G401 (cell line): ENCODE data around the gene RGS3. TPM values are rescaled to one million over a fixed set of nuclear protein-coding genes. Genes with fewer than 3 reads are reported as not detected.

Source experiments
- DNase-seq: peaks from one replicate; pipeline ENCODE4 v3.0.0-alpha.2; 2015; ENCODE audit warnings: low spot score
- in situ Hi-C: cut with HindIII; loops from 2 replicates; pipeline ENCODE4 v1.10.0; 2016; ENCODE audit warnings: low sequenced_read_pairs, mixed read lengths
- total RNA-seq: library from RNA; depleted of rRNA; stranded (reverse); fragments of >200 nt; shearing (Covaris generic); gene quantifications from 2 replicates; pipeline ENCODE4 v1.2.3, GENCODE V29; 2014

The RGS3 gene
- total RNA-seq, 1 experiment from 2014 or later, result 144 TPM

DNA sequence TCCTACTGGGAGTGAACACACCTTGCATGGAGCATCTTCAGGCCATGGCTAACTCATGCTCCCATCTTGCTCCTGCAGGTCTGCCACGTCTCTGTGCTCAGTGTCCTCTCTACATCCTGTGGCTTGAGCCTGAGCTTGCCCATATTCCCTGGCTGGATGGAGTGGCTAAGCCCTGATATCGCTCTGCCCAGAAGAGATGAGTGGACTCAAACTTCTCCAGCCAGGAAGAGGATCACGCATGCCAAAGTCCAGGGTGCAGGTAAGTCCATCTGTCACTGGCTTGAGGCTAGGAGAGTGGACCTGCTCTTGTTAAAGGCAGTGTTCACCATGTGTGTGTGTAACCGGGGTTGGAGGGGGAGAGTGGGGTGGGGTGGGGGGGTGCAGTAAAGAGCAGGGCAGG is 1.6 kb upstream of the RGS3 start:
- in situ Hi-C loops, result no loop called here
- no peak for DNase-seq

DNA sequence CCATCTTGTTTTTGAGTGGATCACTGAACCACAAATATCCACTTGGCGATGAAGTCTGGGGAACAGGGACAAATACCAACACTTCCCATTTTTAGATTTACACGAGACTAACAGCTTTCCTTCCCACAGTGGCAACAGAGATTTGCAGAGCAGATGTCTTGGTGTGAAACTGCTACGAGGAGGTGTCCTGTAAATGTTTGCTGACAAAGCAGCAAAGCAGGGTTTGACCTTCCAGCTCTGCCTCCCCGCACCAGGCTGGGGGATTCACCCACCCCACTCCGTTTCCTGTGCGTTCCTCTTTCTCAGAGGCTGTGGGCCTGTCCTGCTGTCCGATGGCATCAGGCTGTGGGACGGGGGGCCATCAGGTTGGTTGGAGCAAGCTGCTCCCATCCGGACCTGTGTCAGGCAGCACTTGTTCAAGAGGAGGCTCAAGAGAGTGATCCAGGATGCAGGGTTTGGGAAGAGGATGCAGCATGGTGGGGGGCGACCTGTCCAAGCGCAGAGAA is 693 bp upstream of the RGS3 start:
- in situ Hi-C loops, result no loop called here
- DNase-seq, result no peak

DNA sequence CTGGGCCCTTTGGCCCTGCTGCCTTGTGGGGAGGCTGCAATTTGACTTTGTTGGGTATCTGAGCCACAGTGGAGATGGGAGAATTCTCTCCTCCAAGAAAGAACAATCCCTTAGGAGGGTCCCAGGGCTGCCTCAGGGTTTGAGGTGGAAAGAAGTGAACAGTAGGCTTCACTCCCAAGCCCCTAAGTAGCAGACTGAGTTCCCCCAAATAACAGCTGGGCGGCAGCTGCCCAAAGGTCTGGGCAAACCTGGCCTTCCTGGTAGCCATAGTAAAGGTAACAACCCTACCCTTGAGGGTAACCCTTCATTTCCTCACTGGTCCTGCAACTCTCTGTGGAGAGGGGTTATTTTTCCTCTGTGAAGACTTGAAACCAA is 746 bp downstream of the RGS3 start:
- in situ Hi-C loops, result no loop called here
- DNase-seq, result no peak

DNA sequence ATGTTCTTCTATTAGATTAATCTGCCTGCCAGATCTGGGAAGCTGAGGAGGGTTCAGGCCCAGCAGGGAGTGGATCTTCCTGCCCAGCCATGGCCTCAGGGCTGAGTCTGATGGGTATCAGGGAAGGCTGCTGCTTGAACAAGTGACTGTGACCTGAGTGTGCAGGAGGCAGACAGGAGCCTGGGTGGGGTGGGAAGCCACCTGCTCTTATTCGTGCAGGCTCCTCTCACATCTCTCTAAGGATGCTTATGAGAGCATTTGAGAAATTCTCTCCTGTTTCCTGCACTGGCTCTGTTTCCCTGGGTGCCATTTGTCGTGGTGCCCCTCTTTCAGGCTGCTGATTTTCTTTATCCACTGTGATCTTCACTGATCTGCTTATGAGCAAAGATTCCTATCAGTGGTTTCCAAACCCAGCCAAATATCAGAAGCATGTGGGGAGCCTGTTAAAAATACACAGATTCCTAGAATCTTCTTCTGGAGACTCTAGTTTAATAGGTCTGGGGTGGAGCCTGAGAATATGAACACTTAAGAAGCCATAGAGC is 2.1 kb downstream of the RGS3 start:
- in situ Hi-C loops, result no loop called here

DNA sequence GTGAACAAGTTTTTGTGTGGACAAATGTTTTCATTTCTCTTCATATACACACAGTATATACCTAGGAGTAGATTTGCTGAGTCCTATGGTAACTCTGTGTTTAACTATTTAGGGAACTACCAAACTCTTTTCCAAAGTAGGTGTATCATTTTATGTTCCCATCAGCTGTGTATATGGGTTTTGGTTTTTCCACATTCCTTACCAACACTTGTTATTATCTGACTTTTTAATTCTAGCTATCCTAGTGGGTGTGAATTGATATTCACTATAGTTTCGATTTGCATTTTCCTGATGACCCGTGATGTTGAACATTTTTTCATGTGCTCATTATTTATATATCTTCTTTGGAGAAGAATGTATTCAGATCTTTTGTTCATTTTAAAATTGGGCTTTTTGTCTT is 3.7 kb downstream of the RGS3 start:
- no peak for DNase-seq
- in situ Hi-C loops, result no loop called here

More for the DNA sequence above, 2.1 kb downstream of the RGS3 start:
- no peak for DNase-seq

DNA sequence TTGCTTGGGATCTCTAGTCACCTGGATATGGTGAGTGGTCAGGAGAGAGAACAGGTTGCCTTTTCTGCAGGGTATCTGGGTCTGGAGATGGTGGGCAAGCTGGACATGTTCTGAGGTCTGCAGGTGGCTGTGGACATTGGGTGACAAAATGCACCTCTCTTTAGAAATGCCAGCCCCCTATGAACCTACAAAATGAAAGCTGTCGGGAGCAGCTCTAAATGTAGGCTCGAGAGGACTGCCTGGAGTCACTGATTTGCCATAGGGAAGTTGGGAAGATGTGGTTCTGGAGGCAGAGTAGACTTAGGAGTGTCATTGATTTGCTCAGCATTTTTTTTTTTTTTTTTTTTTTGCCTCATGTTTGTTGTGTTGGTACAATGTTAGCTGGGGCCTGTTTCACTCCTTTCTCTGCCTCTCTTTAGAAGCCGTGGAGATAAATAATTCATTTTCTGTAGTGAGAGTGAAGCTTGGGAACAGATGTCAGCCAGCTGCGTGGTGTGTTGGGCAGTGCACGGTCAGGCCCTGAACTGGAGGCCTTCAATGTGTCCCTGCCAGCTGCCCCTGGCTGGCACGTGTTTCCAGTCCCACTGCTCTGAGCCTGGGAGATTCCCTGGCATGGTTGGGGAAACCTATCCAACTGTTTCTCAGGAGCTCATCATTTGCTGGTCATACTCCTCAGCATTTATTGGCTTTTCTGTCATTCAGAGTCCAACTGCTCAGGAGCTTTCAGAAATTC is 5.4 kb downstream of the RGS3 start:
- no peak for DNase-seq
- in situ Hi-C loops, result no loop called here

DNA sequence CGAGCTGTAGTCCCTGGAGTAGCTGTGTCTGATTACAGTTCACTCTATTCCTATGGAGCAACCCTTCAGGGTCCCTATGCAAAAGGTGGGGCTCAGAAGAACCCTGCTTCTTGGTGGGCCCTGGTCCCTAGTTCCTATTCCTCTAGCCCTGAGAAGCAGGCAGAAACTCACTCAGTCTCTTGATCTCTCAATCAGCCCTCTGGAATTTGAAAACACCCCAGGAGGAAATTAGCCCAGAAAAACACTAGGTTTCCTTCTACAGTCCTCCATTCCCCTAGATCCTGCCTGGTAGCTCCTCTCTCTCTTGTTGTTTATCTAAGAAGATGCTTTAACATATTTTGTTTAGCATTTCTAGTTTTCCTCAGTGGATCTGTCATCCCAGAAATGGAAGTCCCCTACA is 7.6 kb downstream of the RGS3 start:
- in situ Hi-C loops, result no loop called here
- DNase-seq, result no peak

DNA sequence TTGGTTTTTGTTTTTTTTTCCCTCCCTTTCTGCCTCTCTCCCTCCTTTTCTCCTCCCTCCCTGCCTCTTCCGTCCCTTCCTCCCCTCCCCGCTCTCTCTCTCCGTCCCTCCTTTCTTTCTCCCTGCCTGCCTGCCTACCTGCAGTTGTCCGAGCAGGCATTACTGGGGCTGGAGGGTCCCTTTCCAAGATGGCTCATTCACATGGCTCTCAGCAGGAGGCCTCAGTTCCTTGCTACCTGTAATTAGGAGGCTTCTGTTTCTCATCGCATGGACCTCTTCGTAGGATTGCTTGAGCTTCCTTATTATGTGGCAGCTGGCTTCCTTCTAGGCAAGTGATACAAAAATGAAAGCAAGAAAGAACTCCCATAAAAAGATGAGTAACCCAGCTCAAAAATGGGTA is 8.0 kb downstream of the RGS3 start:
- no peak for DNase-seq
- in situ Hi-C loops, result no loop called here

DNA sequence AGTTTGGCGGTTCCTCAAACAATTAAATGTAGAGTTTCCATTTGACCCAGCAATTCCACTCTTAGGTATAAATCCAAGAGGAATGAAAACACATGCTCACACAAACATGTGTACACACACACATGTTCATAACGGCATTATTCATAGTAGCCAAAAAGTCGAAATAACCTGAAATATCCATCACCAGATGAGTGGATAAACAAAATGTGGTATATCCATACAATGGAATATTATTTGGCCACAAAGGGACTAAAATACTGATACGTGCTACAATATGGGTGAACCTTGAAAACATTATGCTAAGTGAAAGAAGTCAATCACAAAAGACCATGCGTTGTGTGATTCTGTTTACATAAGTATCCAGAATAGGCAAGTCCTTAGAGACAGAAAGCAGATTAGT is 8.7 kb downstream of the RGS3 start:
- in situ Hi-C loops, result no loop called here
- no peak for DNase-seq

DNA sequence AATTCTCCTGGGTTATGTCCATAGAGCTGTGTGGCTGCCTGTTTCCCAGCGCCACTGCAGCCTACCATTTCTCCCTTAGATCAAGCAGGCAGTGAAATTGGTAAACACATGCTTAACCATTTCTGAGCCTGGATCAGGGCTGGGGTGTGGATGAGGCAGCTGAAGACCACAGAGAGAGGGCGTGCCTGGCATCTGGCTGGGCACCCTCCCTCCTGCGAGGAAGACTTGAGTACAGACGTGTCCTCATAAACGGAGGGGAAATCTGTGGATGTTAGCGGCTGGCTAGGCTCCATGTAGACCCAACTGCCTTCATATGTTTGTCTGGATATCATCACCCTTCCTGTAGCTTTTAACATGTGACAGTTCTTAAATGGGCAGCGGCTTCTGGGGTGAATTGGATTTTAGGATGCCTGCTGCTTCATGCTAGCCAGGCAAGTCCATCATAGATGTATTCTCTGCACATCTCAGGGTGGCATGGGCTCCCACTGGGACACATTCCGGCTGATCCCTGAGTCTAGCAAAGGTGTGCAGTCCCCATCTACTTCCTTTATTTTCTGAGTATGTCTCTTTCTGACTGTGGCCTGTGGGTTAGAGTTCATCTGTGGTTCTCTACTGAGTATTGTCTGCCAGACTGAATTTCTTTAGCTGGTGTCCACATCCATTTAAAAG is 11.0 kb downstream of the RGS3 start:
- no peak for DNase-seq
- in situ Hi-C loops, result no loop called here

DNA sequence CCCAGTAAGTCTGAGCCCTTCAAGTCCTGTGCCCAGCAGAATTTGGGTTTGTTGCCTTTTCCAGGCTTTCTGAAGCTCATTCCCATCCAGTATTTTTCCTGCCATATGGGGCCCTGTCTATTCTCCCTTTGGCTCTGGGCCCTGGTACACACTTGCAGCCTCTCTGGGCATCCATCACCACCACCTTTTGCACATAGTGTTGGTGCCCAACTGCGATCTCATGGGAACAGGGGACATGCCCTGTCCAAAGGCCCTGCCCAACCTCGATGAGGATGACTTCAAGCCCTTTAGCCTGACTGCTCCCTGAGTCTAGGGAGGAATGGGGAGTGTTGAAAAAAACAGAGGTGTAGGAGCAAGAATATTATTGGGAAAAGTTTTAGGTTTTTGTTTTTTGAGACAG is 11.5 kb downstream of the RGS3 start:
- peak; percentile 42 for DNase-seq
- in situ Hi-C loops, result no loop called here

DNA sequence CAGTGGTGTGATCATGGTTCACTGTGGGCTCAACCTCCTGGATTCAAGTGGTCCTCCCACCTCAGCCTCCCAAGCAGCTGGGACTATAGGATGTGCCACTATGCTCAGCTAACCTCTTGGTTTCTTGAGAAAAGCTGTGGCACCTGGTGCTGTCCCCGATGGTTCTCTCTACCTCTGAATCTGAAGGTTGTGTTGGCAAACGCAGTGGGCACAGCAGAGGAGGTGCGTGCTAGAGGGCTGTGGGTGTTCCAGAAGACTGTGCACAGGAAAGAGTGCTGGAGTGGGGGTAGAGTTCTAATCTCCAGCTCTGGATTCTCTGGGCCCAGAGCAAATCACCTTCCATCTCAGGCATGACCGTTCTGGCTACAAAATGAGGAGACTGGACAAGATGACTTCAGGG is 12.5 kb downstream of the RGS3 start:
- DNase-seq, result no peak
- in situ Hi-C loops, result no loop called here

DNA sequence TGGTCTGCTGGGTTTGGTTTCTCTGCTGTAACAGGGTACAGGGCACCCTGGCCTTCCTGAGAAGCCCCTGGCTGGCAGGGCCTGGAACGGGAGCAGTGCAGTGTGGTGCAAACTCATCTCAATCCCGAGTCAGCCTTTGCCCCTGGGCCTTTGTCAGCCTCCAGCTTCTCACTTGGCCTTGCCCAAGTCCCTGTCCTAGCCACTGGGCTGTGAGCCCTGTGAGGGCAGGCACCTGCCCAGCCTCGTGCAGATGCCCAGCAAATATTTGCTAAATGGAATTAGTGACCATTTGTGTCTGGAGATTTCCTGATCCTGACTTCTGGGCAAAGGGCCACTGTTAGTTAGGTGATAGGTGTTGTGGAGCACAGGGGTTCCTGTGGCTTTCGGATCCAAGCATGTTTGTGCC is 13.0 kb downstream of the RGS3 start:
- in situ Hi-C loops, result no loop called here
- no peak for DNase-seq

DNA sequence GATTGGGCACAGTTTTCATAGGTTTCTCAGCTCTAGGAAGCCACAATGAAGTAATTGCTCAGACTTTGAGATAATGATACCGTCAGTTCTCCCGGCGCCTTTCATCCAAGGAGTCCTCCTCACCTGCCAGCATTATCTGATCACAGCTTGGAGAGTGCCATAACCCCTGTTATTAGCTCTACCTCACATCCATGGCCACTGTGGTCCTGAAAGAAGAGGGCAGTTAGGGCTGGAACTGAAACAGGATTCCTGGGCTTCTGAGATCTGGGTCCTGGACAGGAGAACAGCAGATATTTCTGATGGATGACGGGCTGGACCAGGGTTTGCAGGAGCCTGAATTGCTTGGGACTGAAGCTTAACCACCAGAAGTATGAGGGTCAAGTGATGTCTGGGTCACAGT is 13.5 kb downstream of the RGS3 start:
- DNase-seq, result no peak
- in situ Hi-C loops, result no loop called here

DNA sequence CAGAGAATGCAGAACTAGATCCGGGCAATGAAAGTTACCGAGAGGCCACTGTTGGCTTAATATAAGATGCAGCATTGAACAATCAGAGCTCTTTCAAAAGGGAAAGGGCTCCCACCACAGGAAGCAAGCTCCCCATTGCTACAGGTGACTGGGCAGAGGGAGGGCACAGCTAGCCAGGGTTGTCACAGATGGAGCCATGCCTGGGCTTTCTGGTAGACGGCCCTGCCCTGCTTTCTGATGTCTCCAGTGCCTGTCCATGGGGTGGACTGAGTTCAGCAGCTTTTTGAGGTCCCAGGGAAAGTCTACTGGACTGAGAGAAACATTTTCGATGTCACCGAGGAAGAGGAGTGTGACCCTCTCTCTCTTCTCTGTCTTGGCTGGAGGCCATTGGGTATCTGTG is 14.1 kb downstream of the RGS3 start:
- in situ Hi-C loops, result no loop called here
- no peak for DNase-seq

DNA sequence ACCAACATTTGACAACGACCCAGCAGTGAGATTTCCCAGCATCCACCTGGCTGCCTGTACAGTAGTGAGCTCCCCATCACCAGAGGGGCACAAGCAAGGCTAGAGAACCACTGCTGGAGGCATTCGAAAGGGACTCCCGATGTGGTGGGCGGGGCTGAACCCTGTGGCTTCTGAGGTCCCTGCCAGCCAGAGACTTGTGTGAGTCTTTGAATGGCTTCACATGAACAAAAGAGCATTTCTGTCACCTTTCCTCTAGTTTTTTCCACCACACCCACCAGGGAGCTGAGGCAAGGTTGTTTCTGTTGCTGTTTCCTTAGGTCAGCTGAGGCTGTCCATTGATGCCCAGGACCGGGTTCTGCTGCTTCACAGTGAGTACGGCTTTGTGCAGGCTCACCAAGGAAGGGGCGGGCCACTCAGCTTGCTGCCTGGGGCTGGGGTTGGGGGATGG is 15.7 kb downstream of the RGS3 start:
- in situ Hi-C loops, result no loop called here
- DNase-seq, result no peak

DNA sequence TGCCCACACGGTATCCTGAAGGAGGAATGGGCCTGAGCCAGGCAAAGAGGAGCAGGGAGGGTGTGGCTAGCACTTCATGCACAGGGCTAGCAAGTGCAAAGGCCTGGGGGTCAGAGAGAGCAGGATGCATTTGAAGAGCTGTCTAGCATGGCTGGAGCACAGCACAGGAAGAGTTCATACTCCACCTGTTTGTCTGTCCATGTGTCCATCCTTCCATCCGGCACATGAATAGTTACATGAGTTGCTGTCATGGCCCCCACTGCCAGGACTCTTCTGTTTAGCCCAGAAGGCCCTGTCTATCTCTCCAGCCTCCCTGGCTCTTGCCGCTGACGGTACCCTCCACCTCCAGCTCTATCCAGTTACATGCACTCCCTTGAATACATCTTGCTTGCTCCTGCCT is 17.1 kb downstream of the RGS3 start:
- DNase-seq, result no peak
- in situ Hi-C loops, result no loop called here

DNA sequence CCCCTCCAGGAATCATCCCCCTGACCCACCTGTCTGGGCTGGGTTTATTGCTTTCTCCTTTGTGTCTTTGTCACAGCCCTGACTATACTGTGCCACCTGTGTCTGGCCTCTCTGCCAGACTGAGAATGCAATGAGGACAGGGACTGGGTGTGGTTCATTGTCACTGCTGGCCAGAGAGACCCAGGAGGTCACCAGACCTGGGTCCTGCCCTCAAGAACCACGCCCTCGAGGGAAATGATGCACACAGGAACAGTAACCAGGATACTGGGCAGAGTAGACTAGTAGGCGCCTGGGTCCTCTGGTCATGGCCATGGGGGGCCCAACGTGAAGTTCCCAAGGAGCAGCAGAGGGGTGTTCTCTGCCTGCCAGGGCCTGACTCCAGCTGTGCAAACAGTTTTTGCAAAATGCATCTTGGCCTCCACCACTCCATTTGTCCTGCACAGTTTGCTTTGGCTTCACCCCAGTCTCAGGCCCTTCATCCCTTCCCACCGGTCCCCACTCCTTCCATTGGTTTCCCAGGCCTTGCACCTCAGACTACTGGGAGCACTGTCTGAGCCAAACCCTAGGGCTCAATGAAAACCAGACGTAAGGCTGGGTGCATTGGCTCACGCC is 17.8 kb downstream of the RGS3 start:
- no peak for DNase-seq
- in situ Hi-C loops, result no loop called here

DNA sequence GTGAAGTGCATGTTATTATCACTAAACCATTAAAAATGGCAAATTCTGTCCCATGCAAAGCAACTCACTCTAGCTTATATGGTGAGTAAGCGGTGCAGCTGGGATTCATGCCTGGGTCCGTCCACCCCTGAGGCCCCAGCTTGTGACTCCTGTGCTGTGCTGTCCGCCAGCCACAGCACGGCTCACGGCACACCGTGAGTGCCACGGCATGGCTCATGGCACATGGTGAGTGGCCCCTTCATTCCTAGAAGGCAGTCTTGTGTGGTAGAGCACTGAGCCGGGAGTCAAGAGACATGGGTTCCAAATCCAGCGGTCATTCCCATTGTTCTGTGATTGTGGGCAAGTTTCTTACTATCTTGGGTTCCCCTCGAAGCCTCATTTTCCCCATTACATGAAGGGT is 18.8 kb downstream of the RGS3 start:
- in situ Hi-C loops, result no loop called here
- no peak for DNase-seq

DNA sequence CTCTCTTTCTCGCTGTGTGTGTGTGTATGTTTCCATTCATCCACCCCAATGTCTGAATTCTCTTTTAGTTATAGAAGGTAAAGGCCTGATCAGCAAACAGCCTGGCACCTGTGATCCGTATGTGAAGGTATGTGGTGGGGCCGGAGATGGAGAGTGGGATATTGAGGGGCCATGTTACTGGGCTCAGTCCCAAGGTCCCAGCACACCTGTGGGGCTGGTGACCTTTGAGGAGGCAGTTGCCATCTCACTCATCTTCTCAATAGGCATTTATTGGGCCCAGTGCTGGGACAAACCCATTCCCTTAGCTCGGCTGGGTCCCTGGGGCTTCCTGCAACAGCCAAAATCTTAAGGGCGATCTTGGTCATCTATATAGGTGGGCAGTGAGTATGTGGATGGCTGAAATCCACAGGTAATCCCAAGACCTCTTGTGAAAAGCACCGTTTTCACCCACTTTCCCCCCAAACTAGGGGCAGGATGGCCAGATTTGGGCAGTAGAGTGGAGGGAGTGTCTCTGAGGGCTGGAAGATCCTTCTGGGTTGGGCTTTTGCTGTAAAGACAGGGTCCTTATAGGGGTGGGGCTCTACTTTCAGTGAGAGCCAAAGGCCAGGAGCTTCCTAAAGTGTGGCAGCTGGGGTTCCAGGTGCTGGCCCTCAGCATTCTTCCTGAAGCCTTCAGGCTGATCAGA is 19.6 kb downstream of the RGS3 start:
- no peak for DNase-seq
- in situ Hi-C loops, result no loop called here
